HG03196 (cell line): ENCODE data around the gene COX4I2.
"Not testable (repeated sequence)": the region's sequence is repeated elsewhere in the genome, so short reads cannot be mapped to it uniquely, and the experiment has no call there.

ENCODE experiments used
- ATAC-seq: cut with Tn5 transposase; IDR thresholded peaks from one replicate; pipeline ENCODE4 v1.9.1; 2021; ENCODE audit not compliant: unreplicated experiment

The COX4I2 gene

GRCh38 chr20:31607640-31608250, 30.0 kb upstream of the COX4I2 start:
- ATAC-seq = no peak

DNA sequence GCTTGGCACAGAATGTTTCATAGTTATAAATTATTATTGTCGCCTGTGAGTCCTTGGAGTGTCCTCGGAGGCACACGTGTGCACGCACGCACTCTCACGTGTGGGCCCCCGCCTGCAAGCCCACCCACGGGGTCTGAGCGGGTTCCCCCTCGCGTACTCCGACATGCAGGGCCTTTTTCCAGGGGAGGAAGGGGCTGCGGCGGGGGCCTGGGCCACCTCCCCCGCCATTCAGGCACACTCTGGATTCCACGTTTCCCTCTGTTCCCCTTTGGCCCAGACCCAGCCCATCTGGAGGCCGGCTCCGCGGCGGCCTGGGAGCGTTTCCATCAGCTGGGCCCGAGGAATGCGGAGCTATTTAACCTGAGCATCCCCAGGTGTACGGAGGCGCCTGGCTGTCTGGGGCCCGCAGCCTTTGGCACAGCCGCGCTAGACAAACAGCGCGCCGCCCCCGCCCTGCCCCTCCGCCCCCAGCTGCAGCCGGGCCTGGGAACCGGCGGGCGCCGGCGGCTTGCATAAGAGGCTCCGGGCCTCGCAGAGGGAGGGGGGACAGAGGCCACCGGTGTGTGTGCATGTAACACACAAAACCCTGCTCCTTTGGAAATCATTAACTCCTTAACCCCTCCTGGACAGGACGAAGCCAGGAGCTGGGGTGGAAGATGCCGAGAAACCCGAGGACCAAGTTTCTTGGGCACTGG, 29.3 kb upstream of the COX4I2 start:
- no peak for ATAC-seq

DNA sequence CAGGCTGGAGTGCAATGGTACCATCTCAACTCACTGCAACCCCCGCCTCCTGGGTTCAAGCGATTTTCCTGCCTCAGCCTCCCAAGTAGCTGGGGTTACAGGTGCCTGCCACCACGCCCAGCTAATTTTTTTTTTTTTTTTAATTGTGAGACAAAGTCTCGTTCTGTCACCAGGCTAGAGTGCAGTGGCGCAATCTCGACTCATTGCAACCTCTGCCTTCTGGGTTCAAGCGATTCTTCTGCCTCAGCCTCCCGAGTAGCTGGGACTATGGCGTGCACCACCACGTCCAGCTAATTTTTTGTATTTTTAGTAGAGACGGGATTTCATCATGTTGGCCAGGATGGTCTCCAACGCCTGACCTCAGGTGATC, 25.5 kb upstream of the COX4I2 start:
- not testable (repeated sequence) for ATAC-seq

DNA sequence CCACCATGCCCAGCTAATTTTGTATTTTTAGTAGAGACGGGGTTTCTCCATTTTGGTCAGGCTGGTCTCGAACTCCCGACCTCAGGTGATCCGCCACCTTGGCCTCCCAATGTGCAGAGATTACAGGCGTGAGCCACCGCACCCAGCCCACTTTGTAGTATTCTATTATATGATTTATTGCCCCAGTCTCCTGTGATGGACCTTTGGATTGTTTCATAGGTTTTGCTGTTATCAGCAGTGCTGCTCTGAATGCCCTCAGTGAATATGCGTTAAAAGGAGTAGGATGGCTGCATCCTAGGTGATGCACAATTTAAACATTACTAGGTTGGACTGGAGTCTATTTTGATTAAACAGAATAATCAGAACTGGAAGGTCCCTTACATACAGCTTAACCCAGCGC, 22.3 kb upstream of the COX4I2 start:
- ATAC-seq = no peak

DNA sequence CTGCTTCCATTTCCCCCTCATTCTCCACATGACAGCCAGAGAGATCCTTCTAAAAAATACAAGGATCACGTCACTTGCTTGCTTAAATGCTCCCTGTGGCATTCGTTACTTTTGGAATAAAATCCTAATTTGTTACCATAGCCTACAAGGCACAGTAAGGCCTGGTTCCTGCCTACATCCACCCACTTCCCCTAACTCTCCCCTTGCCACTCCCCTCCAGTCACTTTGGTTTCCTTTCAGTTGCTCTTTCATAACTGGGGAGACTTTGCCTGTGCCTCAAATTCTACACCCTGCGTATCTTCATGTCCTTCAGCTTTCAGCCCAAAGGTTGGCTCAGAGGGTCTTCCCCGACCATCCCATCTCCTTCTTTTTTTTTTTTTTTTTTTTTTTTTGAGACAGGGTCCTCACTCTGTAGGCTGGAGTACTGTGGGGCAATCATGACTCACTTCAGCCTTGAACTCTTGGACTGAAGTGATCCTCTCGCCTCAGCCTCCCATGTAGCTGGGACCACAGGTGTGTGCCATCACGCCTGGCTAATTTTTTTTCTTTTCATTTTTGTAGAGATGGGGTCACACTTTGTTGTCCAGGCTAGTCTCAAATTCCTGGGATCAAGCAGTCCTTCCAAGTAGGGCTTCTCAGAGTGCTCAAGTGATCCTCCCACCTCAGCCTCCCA, 20.1 kb upstream of the COX4I2 start:
- ATAC-seq = no peak

DNA sequence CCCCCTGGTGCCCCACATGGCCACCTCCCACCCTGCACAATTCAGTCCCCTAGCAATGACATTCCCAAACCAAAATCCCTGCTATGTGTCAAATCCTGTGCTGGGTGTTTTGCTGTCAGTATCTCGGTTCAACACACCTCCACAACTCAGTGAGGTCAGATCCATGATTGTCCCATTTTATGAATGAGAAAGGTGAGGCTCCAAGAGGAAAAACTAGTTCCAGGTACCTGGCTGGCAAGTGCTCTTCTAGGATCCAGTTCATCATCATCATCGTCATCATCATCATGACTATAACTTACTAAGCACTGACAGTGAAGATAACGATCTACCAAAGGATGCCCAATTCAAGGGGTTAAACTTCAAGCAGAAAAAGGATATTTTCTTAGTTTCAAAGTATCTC, 17.5 kb upstream of the COX4I2 start:
- no peak for ATAC-seq

GRCh38 chr20:31623123-31623505, 14.6 kb upstream of the COX4I2 start:
- not testable (repeated sequence) for ATAC-seq

- not testable (repeated sequence) for ATAC-seq
Observed at GRCh38 chr20:31626534-31626933, 11.2 kb upstream of the COX4I2 start.

DNA sequence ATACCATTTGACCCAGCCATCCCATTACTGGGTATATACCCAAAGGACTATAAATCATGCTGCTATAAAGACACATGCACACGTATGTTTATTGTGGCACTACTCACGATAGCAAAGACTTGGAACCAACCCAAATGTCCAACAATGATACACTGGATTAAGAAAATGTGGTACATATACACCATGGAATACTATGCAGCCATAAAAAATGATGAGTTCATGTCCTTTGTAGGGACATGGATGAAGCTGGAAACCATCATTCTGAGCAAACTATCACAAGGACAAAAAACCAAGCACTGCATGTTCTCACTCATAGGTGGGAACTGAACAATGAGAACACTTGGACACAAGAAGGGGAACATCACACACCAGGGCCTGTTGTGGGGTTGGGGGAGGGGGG, 9.7 kb upstream of the COX4I2 start:
- ATAC-seq = not testable (repeated sequence)

DNA sequence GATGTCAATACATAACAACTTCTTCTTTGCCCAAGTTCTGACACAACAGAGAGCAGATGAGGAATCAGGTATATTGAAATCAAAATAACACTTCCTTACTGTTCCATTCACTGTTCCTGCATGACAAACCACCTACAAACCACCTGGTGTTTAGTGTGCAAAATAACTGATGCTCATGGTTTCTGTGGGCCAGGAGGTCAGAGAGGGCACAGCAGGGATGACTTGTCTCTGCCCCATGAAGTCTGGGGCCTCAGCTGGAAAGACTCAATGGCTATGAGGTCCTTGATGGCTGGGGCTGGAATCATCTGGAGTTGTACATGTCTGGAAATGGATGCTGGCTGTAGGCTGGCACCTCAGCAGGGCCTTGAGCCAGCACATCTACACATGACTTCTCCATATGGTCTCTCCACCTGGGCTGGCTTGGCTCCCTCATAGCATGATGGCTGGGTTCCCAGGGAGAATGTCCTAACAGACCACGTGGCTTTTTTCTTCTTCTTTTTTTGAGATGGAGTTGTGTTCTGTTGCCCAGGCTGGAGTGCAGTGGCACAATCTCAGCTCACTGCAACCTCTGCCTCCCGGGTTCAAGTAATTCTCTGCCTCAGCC, 7.4 kb upstream of the COX4I2 start:
- no peak for ATAC-seq

DNA sequence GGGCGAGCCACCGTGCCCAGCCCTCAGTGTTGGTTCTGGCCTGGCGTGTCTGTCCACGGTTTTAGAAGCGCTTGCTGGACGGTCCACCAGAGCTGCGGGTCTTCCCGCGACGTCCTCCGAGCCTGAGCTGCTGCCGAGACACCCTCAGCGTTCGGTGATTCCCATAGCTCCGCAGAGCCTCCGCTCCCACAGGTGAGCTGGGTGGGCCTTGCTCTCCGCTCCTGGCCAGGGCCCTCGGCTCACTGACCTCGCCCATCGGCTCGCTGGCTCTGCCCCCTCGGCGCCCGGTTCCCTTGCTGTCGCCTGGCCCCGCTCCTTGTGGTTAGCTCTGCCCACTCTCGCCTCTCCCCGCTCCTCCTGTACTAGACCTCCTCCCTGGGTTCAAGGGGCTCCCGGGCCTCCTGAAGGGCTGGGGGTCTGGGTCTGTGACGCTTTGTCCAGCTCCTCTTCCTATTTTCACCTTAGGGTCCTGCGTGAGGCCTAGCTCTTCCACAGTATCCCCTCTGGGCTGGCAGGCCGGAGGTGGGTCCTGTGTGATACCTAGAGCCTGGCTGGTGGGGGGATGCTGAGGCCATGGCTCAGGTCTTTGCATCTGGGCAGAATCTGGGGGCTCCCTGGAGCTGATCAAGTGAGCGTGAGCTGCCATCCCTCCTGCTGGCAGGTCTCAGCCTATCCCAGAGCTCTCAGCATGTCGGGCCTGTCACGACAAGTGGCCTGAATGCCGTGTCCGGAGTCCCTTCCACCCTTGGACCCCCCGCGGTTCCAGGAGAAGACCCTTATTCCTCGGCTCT, 5.0 kb upstream of the COX4I2 start:
- ATAC-seq = no peak

- ATAC-seq = no peak
Observed at GRCh38 chr20:31633339-31633914, 4.3 kb upstream of the COX4I2 start.

DNA sequence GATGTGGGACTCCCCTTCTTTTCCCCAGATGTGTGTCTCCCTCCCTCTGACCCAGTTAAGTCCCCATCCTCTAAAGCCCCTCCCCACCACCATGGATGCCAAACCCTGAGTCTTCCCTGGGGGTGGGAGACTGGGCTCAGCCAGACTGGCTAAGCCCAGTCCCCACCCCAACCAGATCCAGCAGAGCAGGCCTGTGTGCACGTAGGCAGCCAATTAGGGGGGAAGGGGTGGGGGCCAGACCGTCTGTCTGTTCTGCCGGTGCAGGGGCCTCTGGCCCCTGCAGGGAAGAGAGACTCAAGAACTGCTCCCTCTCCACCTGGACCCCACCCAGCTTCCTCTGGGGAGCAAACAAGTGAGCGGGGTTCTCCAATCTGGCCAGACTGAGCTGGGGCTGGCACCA, 605 bp downstream of the COX4I2 start:
- ATAC-seq = no peak

GRCh38 chr20:31638816-31639215, 1.1 kb downstream of the COX4I2 start:
- no peak for ATAC-seq

- no peak for ATAC-seq
Observed at GRCh38 chr20:31640259-31640658, 2.5 kb downstream of the COX4I2 start.

DNA sequence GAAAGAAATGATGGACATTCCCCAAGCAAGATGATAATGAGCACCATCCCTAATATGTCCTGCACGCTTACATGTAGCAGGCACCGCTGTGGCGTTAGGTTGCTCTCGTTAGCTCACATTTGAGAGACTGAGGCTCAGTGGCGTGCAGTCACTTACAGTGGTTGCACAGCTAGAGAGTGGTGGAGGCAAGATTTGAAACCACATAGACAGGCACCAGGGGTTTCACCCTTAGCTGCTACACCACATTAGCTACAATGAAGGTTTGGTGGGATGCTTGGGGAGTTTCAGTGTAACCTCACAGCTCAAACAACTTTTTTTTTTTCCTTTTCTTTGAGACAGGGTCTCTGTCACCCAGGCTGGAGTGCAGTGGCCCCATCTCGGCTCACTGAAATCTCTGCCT, 3.7 kb downstream of the COX4I2 start:
- ATAC-seq = no peak

GRCh38 chr20:31642837-31643236, 5.1 kb downstream of the COX4I2 start:
- ATAC-seq = no peak

GRCh38 chr20:31643522-31643921, 5.8 kb downstream of the COX4I2 start:
- no peak for ATAC-seq

- no peak for ATAC-seq
Observed at GRCh38 chr20:31644701-31645100, 7.0 kb downstream of the COX4I2 start.

GRCh38 chr20:31648104-31648503, 10.4 kb downstream of the COX4I2 start:
- ATAC-seq = not testable (repeated sequence)

GRCh38 chr20:31652917-31653396, 15.2 kb downstream of the COX4I2 start:
- ATAC-seq = no peak
